ENCODE data around the gene RASD1.

DNA sequence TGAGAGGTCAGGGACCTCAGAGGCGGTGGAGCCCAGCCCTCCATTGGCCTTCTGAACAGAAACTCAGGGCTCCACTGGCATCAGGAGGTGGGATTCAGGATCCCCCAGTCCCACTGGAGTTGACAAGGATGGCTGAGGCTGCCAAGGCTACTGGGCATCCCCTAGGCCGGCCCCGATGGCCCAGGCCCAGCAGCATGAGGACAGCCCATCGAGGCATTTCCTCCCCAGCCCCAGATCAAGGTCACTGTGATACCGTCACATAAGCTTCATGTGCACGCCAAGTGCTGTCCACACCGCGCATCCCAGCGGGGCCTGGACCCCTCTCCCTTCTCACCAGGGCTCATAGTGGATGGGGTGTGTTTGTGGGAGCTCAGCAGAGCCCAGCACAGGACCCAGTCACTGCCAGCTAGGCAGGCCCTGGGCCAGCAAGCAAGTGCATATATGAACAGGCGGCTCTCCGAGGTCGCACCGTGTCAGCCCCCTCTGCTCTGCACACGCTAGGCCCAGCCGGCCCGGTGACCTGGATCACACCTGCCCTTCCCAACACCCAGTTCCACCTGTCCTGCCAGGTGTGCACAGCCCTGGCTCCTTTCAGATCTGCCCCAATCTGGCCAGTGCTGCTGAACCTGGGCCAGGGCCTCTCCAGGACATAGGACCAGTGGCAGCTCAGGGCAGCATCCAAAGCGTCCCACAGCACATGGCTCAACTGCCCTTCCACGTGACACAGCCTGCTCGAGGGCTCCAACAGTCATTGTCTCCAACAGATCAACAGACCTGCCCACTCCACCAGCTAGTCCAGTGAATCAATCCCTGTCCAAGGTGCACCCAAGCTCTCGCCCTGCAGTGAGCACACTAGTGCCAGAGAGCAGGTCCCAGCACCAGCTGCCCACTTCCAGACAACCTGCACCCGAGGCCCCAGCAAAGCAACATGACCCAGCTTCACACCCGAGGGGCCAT lies 32.8 kb upstream of the RASD1 start:
- TF ChIP-seq, protein P1, sequence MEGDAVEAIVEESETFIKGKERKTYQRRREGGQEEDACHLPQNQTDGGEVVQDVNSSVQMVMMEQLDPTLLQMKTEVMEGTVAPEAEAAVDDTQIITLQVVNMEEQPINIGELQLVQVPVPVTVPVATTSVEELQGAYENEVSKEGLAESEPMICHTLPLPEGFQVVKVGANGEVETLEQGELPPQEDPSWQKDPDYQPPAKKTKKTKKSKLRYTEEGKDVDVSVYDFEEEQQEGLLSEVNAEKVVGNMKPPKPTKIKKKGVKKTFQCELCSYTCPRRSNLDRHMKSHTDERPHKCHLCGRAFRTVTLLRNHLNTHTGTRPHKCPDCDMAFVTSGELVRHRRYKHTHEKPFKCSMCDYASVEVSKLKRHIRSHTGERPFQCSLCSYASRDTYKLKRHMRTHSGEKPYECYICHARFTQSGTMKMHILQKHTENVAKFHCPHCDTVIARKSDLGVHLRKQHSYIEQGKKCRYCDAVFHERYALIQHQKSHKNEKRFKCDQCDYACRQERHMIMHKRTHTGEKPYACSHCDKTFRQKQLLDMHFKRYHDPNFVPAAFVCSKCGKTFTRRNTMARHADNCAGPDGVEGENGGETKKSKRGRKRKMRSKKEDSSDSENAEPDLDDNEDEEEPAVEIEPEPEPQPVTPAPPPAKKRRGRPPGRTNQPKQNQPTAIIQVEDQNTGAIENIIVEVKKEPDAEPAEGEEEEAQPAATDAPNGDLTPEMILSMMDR (IDR thresholded peaks at IDR 0.05; ENCODE audit: poor library complexity) = no peak
- TF ChIP-seq EZH2 (IDR thresholded peaks at IDR 0.05; ENCODE audit: borderline replicate concordance) = no peak
